Muscle of arm (tissue), 12 donors: ENCODE data around the gene MELTF. TPM values are rescaled to one million over a fixed set of nuclear protein-coding genes. Genes with fewer than 3 reads are reported as not detected.

ENCODE experiments used
- DNase-seq: peaks from one replicate; pipeline ENCODE4 v3.0.0-alpha.2; 2013
- polyA plus RNA-seq, 12 donors: library from polyadenylated mRNA; unstranded; fragments of 120-200 nt; gene quantifications; one replicate each; pipeline ENCODE4 v1.2.1, GENCODE V29; 2013; ENCODE audit not compliant: insufficient read length in 12 of 12

The MELTF gene
- polyA plus RNA-seq, 12 donors, result 5.2 to 18.7 (median 7.9) TPM; not detected in 1

DNA sequence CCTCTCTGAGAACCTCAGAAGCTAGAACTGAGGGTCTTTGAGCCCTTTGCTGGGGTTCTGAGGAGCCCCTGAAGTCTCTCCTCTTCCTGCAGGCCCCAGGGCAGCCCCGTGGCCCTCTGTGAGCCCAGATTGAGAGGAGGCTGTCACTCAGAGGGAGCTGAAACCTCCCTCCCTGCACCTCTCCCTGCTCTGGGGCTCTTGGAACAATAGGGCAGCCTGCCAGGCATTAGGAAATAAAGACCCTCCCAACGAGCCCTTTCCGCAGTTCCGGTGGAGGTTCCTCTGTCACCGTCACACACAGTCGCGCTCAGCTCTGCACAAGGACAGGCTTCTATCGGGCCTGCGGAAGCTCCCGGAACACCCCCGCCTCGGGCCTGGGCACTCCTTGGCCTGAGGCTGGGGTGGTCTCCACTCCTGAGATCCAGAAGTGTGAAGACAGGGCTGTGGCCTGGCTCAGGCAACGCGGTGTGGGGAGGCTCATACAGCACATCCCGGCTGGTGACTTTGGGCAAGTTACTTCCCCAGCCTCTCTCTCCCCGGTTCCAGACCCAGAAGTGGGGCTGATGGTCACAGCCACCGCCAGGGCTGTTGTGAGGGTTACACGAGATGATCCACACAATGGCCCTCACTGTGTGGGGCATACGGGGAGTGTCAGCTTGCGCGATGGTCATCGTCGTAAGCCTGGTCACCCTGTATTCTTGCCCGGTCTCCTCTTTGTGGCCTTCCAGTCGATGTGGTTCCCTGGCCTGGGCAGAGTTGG is 17.7 kb downstream of the MELTF start:
- no peak for DNase-seq

DNA sequence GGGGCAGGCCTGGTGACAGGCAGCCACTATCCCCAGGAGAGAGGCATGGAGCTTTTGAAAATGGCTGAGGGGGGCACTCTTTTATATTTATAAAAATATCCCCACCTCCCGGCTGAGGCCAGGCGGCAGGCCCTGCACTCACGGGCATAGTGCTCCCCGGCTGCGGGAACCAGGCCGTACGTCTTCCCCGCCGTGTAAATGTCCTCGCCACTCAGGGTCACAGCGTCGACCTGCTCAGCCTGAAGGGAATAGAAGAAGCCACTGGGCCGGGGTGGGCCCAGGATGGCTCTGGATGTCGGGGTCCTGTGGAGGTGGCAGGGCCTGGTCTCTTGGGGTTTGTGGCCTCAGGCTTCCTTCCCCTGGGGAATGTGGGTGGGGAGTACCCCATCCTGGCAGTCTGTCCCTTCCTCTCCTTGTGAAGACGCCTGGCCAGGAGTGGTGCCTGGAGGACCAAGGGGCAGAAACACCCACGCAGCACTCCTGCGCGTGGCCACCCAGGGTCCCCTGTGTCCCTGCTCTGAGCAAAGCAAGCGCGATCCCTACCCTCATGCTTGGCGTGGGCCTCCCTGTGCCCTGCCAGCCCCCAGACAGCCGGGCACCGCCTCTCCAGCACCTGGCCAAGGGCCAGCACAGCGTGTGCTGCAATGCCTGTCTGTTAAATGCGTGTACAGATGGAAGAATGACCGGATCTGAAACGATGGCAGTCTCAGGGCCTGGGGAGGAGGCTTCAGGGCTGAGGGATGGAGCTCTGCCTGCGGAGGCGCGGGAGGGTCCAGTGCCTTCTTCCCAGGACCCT is 18.9 kb downstream of the MELTF start:
- no peak for DNase-seq

DNA sequence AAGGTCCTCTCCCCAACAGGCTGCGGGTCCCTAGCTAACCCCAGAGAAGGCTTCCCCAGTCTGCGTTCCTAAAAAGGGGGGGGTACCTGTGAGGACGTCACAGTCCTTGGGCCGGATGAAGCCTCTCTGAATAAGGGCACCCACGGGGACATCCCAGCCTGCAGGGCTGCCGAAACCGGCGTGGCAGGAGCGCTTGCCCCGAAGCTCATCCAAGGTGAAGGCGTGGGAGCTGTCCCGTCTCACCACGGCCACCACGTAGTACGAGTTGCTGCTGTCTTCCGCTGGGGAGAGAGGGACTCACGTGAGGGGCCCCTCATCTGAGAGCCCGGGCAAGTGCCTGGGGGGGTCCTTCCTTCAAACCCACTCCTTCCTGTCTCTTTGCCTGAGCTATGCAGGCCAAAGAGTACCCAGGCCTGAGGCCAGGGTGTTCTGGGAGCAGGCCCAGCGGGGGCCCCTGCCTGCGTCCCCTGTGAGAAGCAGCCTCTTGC is 20.0 kb downstream of the MELTF start:
- DNase-seq, result no peak

DNA sequence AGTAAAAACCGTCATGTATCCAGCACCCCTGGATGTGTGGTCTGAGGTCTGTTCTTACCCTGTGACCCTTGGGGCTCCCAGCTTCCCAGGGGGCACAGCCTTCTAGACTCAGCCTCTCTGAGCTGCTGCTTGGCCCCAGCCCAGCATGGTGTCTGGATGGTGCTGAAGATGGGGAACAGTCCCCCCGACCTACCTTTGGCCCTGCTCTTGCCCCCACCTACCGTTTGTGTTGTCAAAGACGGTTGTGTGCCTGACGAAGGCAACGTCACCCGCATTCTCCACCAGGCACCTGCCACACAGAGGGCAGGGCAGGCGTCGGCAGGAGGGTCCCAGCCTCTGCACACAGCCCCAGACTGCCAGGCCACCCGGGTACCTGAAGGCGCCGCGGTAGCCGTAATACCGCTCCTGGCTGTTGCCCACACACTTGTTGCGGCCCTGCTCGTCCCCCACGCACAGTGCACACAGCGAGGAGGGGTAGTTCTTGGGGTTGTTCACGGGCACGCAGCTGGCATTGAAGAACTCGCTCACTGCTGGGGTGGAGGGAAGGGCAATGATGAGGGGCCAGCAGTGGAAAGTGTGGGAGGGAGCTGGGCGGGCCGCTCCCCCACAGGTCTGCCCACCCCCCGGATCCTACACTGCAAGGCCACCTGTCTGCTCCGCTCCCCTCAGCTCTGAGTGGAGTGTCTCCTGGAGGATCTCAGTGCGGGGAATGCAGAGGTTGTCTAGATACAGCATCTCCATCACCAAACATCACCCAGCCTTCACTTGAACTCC is 21.0 kb downstream of the MELTF start:
- DNase-seq, result no peak

DNA sequence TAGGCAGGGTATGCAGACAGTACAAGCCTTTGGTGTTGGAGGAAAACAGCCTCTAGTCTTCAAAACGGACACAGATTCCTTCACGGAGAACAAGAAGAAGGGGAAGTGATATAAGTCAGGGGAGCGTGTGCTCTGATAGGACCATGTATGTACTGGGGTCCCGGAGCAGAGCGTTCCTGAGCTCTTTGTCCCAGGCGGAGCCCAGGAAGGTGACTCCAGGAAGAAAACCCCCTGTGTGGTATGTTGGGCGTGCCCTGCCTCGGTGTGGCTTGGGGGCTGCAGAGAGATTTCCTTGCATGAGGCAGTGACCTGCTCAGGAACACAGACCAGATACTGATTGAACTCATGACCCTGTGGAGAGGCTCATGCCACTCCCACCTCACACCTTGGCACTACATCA is 21.7 kb downstream of the MELTF start:
- DNase-seq, result no peak

DNA sequence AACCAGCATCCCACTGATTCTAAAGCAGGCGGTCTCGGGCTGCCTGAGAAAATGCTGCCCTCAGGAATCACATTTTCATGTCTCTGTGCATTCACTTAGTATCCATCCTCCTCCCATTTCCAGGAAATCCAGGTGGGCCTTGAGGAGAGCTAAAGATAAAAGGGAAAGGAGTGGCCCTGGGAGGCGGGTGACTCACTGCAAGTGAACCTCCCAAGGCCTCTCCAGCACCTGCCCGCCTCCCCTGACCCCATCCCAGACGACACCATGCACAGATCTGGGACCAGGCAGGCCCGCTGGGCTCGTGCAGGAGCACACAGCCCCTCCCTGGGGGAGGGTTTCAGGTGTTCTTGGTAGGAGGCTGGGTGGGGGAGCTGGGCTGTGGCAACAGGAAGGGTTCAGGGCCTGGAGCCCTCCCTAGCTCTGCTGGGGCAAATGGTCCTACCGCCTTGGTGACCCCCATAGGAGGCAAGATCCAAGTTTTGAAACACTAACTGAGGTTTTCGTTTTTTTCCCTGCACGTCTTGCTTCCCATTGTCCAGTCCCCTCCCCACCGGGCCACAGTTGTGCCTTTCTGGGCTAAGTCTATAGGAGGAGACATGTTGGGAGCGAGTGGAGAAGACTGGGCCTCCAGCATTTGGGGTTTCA is 22.2 kb downstream of the MELTF start:
- no peak for DNase-seq

DNA sequence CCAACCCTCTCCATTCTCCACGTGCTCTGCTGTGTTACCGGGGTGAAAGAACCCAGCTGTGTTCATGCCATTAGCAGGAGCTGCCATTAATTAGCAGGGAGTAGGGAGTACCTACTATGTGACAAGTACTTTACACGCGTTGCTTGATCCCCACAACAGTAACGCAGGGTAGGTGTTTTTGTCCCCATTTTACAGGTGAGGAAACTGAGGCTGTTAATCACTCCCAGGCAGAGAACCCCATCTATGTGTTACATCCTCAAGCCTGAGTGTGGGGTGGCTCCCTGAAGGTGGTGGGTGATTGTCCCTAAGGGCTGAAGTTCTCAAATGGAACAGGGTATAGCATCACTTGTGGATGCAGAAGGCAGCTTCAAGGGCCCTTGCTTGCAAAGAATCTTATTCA is 22.8 kb downstream of the MELTF start:
- DNase-seq, result no peak

DNA sequence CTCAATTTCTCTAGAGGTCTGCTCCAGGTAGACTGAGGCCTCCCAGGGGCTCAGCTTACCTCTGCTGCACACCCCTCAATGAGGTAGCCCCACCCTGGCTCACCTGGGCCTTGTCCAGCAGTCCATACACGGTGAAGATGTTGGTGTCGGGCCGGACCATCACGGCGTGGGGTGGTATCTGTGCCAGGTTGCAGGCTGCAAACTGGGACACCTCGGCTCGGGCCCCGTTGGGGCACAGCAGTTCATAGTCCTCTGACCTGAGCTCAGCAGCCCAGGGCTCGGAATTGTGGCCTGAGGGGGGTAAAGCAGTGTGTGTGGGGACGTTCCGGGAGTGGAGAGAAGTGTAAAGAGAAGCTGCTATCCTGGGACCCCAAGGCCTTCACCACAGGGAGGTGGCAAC is 23.2 kb downstream of the MELTF start:
- DNase-seq, result no peak

DNA sequence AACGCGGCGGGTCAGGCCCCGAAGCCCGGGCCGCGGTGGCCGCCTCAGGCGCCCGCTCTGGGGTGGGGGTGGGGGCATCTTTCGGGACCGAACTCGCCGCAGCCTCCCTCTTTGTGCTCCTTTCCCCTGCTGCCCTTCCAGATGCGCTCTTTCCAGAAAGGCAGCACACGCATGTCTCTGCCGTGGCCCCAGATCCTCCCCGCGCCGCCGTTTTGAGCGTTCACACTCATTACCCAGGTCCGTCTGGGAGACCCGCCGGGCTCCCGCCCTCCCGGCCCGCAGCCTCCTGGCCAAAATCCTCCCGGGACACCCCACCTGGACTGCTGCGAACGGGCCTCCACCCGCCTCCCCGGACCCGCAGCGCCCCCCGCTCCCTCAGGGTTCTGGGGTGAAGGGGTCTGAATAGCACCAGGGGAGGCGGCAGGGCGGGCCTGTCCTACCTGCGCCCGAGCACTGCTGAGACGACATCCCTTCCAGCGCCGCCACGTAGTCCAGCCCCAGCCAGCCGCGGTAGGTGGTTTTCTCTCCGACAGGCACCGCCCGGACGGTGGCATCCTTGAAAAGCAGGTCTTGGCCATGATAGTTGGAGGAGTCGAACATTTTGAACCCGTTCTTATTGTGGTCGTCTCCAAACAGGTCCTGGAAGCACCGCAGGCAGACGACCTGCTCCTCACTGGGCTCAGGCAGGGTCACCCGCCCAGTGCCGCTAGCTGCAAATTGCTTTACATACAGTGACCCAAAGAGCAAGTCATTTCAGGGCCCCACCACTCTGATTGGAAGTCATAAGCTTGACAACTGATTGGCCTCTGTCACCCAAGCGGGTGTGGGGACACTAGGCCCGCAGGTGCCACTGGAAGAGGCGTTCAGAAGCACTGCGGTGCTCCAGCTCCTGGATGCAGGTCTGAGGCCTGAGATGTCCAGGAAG is 25.9 kb downstream of the MELTF start:
- DNase-seq, result no peak

DNA sequence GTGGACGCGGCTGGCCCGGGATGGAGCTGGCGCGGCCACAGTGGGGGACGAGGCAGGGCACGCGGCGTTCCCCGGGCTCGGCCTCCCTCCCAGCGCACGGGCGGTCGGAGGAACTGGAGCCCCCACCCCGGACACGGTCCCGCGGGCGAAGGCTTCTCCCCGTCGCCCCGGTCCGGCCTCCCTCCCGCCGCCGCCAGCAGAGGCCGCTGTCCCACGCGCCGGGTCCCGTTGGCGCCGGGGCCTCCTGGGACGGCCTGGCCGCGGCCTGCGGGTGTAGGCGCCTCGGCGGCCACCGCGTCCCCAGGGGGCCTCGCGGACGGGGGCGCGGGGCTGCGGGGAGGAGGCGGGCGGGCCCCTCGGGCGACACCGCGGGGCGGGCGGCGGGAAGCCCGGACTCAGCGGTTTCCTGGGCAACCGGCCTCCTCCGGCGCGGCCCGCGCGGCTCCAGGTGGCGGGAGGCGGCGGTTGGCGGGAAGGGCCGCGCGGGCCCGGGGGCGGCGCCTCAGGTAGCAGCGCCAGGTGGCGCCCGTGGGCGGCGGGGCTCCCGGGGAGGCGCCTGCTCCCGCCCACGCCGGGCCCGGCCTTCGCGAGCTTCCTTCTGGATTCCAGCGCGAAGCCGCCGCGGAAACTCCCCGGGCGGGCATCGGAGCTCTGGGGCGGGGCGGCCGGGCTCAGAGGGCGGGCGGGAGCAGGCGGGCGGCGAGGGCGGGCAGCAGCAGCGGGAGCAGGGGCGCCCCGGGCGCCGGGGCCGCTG is 26.7 kb downstream of the MELTF start:
- DNase-seq, result peak; percentile 48

DNA sequence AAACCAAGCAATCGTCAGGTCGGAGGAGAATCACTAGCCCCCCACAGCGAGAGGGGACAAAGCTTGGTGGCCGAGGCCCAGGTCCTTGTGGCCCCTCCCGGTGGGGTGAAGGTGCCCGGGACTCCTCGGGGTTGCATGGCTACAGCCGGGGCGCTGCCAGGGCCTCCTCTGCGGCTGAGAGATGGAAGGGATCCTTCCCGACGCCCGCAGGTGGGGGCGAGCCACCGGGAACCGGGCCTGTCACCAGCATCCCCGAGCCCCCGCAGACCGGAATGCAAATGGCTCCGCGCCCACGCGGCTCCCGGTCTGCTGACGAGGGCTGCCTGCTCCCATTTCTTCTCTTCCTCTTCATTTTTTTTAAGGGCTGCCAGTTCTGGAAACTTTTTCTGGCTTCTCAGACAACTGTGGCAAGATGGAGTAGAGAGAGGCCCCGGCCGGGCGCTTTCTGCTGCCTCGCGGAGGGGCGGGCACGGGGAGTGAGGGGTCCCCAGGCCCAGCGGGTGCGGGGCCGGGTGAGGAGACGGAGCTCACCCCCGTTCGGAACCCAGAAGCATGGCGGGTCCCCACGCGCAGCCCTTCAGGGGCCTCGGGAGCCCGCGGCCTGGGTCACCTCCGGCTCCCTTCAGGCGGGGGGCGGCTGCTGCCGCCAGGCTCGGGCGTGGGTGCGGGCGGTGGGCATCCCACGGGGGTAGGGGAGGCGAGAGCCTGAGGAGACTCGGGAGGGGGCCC is 27.5 kb downstream of the MELTF start:
- DNase-seq, result peak; percentile 22

DNA sequence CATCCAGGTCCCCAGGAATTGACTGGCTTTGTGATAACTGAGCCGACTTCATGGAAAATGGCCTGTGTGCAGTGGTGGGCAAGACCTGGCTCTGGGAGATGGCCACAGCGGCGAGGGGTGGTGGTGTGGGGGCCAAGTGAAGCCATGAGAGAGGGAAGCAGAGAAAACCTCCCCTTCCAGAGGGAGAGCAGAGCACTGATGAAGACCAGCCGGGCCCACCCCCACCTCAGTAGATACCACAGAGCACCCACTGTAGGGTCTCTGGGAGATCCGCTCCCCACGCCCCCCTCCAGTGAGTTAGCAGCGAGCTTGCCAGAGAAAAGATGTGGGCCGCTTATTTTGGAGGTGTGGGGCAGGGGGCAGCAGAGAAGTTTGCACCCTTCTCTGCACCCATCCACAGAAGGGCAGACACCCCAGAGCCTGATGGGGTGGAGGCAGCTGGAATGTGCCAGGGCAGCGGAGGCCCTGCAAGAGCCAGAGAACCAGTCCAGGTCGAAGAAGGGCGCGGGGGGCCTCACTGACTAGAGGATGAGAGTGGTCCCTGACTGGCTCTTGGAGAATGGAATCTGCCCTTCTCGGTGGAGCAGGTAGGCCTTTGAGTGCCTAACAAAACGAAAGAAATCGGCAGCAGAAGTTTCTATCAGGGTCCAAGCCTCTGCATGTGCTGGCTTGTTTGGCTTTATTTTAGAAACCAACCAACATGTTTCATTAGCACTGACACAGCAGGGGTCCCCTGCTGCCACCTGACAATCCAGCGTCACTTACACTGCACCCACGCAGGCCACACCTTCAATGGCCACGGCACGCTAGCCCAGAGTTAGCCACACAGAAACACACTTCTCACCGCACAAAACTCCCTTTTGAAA is 28.3 kb downstream of the MELTF start:
- DNase-seq, result no peak

DNA sequence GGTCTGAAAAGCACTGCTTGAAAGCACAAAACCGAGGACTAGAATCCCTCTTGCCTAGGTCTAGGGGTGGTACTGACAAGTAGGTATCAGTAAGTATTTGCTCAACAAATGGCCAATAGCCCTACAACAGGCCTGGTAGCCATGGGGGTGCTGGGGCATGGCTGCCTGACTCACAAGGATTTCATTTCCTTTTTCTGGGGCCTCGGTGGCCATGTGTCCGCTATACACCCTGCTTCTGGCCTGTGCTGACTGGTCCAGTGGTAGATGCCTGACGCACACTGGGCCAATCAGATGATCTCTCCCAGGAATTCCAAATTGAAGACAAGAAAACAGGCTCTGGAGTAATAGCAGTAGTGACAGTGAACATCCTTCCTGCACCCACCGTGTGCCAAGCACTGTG is 29.4 kb downstream of the MELTF start:
- no peak for DNase-seq

DNA sequence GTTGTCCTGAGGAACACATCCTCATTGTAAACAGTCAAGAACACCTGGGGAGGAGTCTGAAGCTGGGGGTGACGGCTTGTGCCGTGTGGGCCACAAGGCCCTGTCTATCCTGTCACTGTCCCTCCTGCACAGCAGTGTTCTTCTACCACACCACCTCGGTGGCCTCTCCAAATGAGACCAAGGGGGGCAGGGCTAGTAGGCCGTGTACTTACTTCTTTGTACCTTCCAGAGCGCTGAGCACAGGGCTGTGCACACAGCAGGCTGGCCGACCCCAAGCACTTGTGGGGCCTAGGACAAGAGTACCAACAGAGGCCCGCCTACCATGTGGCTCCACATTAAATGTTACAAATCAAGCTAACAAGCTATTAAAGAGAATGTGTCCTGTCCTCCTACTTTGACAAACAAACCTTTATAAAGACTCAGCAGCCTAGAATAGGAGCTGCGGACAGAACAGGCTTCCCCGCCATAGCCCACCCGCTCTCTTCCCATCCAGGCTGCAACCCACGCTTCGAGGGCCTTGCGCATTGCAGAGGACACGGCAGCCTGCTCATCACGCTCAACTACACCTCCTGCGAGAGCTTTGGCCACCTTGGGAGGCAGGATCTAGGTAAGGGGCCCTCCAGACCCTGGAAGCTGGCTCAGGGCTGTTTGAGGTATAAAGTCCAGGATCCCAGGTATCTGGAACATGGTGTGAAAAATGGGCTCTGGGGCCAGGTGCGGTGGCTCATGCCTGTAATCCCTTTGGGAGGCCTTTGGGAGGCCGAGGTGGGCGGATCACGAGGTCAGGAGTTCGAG is 30.5 kb downstream of the MELTF start:
- DNase-seq, result no peak

DNA sequence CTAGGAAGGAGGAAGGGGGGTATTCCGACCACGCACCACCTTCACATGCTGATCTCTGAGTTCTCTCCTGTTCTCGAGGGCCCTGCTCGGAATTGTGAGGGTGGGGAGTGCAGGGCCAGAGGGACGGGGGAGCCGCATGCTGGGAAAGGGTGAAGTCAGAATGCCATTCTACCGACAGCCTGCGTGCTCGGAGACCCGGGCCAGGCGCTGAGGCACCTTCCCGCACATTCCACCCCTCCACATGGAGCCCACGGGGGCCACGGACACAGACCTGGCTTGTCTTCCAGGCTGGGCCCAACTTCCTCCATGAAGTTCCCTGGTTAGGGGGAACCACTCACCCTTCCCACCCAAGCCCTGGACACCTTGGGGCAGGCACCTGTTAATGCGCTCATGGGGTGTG is 32.3 kb downstream of the MELTF start:
- DNase-seq, result no peak

DNA sequence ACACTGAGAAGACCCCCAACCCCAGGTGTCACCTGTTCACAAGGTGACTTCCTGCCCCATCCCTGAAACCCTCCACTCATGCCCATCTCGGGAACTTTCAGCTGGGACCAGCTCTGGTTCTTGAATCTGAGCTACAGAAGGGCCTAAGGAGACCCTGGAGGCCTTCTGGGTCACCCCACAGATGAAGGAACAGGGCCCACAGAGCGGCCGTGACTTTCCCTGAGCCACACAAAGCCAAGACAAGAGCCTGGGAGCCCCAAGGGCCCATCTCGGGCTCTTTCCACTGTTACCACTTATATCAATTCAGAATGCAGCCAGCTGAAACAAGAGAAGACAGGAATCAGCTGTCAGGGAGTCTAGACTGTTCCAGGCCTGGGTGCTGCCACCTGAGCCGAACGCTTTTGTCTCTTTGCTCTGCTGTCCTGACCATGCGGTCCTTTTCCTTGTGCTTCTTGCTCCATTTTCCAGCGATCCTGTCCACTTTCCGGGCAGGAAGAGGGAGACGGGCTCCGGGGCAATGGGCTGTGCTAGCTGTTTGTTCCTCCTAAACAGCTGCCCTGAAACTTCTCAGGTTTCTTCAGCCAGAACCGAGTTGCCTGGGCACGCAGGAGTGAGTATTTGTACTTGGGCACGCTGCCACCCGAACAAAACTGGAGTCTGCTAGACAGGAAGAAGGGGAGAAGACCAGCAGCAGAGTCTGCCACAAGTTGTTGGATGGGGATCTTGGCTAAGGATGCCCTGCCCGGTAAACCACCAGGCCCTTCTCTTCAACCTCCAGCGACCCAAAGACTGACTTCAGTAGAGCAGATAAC is 33.0 kb downstream of the MELTF start:
- no peak for DNase-seq
